NCI-H2196 treated with DMSO at 0.1 percent for 48 hours (cell line): ENCODE results near the gene PSORS1C2.
"Not testable (repeated sequence)": the region's sequence is repeated elsewhere in the genome, so short reads cannot be mapped to it uniquely, and the experiment has no call there.

Experiments
- DNase-seq: peaks from one replicate; lab custom pipeline; 2025; ENCODE audit not compliant: unreplicated experiment; lab: John Stamatoyannopoulos, UW

PSORS1C2 gene

DNA sequence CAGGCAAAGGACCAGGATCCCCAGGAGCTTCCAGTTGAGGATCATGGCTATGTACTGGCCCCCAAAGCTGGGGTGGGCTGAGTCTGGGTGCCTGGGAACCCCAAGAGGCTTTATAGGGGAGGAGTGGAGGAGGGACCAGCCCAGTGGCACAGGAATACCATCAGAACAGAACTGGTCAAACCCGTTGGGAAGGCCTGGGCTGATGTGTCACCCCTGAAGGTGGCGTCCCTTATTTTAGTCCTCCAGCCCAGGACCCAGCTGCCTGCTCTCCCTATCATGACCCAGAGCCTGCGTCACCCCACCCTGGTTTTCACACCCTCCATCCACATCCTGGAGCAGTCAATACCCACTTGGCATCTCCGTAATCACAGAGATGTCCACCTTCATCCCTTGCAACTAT lies at the start of gene PSORS1C2:
Gene PSORS1C2 (minus strand): TSS at position 85 of the 400 bp plus-strand sequence. CDS start 40 bp downstream, at position 45.
- no peak for DNase-seq

- no peak for DNase-seq
Measured at GRCh38 chr6:31187780-31188194, 48.9 kb upstream of the PSORS1C2 start.

GRCh38 chr6:31186052-31186734 lies 47.3 kb upstream of the PSORS1C2 start:
- DNase-seq = no peak

DNA sequence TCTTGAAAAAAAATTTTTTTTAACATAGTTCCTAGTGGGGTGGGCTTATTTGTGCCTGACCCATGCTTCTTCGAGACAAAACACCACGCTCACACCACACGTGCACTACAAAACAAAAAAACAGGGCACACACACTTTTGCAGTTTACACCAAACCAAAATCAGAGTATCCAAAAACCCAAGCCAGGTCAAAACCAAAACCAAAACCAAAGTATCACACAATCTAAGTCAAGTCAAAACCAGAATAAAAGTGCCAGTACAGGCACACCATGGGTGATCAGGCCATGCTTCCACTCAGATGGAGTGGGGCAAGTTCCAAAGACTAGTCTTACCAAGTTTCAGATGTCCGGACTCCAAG lies 46.8 kb upstream of the PSORS1C2 start:
- DNase-seq = not testable (repeated sequence)

GRCh38 chr6:31183859-31184258 lies 45.0 kb upstream of the PSORS1C2 start:
- DNase-seq = not testable (repeated sequence)

GRCh38 chr6:31183287-31183686 lies 44.4 kb upstream of the PSORS1C2 start:
- DNase-seq = not testable (repeated sequence)

GRCh38 chr6:31180500-31180899 lies 41.6 kb upstream of the PSORS1C2 start:
- no peak for DNase-seq

GRCh38 chr6:31179896-31180295 lies 41.0 kb upstream of the PSORS1C2 start:
- no peak for DNase-seq

GRCh38 chr6:31179042-31179386 lies 40.1 kb upstream of the PSORS1C2 start:
- no peak for DNase-seq

DNA sequence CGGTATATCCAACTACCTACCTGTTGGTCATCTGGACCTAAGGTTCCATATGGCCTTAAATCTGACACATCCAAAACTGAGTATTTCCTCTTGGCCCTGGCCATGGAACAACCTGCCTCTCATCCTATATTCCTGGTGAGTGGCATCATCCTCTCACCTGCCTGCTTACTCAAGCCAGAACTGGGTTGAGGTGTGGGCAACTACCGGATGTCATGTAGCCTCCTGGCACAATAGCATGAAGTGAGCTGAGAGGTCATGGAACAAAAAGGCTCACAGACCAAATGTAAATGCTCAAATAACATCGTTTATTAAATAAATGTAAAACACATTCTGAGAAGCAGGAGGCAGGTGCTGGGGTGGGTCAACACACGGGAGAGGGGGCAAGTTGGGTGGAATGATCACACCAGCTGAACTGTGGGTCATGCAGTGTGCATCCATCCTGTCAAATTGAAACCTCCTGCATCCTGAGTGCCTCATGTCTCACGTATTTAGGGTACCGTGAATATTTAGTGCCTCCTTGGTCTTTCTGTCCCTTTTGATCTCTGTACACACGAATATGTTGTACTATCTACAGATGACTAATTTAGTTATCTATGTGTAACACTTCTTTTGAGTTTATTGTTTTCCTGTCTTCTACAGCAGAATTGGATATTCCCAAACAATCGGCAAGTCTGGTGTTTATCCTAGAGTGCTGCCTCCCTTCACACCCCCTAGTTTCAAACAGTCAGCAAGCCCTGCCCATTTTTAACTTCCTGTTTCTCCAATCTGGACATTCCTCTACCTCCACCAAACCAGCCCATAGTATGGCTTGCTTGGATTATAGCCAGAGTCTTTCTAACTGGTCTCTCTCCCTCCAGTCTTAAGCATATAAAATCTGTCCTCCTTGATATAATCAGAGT lies 39.5 kb upstream of the PSORS1C2 start:
- peak; percentile 42 for DNase-seq

- no peak for DNase-seq
Measured at GRCh38 chr6:31175971-31176370, 37.1 kb upstream of the PSORS1C2 start.

DNA sequence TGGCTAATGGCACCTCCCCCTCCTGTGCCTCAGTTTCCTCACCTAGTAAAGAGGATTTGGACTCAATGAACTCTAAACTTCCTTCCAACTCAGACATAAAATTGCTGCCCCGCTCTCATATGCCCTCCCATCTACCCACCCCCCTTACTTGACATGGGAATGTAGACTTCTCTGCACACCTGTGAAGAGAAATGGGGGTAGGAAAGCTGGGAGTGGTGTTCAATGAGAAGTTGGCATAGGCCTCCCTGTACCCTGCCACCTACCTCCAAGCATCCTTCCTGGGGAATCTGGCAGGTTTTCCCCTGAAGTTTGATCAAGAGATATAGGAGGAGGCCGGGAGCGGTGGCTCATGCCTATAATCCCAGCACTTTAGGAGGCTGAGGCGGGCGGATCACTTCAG lies 35.5 kb upstream of the PSORS1C2 start:
- no peak for DNase-seq

- DNase-seq = no peak
Measured at GRCh38 chr6:31173406-31173805, 34.5 kb upstream of the PSORS1C2 start.

- DNase-seq = no peak
Measured at GRCh38 chr6:31172973-31173384, 34.1 kb upstream of the PSORS1C2 start.

- DNase-seq = no peak
Measured at GRCh38 chr6:31171931-31172905, 33.4 kb upstream of the PSORS1C2 start.

DNA sequence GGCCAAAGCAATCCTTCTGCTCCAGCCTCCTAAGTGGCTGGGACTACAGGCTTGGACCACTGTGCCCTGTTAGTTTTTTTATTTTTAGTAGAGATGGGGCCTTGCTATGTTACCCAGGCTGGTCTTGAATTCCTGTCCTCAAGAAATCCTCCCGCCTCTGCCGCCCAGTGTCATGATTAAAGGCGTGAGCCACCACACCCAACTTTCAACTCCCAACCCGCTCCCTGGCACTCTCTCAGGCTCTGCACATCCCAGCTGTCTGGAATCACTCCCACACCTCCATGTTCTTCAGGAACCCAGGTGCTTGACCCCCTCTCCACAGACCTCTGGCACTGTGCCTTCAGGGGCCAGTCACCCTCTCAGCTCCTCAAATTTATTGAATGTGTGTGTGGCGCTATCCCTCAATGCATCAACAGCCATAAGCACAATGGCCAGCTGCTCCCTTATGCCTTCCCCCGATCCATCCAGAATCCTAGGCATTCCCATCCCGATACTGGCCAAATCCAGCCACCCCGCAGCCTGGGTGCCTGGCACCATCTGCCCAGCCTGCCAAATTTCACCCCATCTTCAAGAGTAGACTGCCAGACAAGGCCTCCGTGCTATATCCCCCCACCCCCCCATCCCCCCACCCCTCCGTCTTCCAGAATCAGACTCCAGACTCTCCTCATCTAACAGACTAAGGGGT lies 32.3 kb upstream of the PSORS1C2 start:
- no peak for DNase-seq

DNA sequence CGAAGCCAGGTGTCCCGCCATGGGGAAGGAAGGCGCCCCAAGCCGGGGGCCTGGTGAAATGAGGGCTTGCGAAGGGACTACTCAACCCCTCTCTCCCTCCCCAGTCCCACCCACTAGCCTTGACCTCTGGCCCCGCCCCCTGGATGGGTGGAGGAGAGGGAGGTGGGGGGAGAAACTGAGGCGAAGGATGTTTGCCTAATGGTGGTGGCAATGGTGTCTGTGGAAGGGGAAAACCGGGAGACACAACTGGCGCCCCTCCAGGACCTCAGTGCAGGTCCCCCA lies 31.7 kb upstream of the PSORS1C2 start, which contains the start of gene POU5F1:
Gene POU5F1 (minus strand): TSS at position 83 of the 282 bp plus-strand sequence. CDS start 62 bp downstream, at position 21.
- DNase-seq = no peak

GRCh38 chr6:31169858-31170599 lies 31.2 kb upstream of the PSORS1C2 start:
- DNase-seq = not testable (repeated sequence)

DNA sequence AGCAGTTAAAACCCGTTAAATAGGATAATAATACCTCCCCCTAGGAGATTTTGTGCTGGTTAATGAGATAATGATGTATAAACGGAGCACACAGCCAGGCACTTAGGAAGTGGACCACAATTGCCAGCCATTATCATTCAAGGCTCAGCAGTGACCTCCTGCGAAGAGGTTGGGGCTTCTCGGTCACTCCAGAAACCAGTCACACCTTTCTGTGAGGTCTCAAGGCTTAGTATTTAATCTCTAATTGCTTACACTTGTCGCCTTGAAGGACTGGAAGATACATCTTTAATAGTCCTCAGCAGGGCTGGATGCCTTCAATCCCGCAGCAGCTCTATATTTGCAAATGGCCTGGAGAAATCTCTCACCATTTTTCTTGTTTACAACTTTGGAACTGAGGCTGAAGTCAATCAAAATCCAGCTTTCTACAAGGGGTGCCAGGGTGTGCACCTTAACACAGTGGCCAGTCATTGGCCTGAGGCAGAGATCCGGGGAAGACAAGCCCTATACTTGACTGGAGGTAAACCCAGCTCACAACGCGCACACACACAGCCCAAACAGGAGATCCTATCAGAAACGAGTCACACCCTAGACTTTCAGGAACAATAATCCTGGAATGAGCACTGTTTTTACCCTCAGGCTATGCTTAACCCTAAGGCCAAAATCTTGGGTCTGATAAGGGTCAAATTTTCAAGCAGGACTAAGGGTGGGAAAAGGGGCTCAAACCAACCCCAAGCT lies 30.4 kb upstream of the PSORS1C2 start:
- DNase-seq = no peak
